ENCODE data around the gene RYR3.

GRCh38 chr15:33601461-33601860 lies 290.7 kb downstream of the RYR3 start:
- no peak for TF ChIP-seq CTCF (IDR thresholded peaks at IDR 0.05; ENCODE audit: low read depth, low read length, poor library complexity, severe bottlenecking)
- TF ChIP-seq EZH2phosphoT487 (IDR thresholded peaks at IDR 0.05; ENCODE audit: borderline replicate concordance, low read length), result no peak

Data from DOHH2 (cell line).